Hindlimb muscle (tissue), 1 donor: ENCODE data around the gene AGFG2. TPM values are rescaled to one million over a fixed set of nuclear protein-coding genes. Genes with fewer than 3 reads are reported as not detected.
"Not testable (repeated sequence)": the region's sequence is repeated elsewhere in the genome, so short reads cannot be mapped to it uniquely, and the experiment has no call there.

Experiments used
- DNase-seq: peaks from one replicate; pipeline ENCODE4 v3.0.0-alpha.2; 2013
- polyA plus RNA-seq: library from polyadenylated mRNA; unstranded; fragments of 120-200 nt; gene quantifications from one replicate; pipeline ENCODE4 v1.2.1, GENCODE V29; 2013; ENCODE audit not compliant: insufficient read length

Gene AGFG2
- polyA plus RNA-seq, 1 donor, result 15.6 TPM

GRCh38 chr7:100520138-100520537, 18.9 kb upstream of the AGFG2 start:
- DNase-seq, result no peak

DNA sequence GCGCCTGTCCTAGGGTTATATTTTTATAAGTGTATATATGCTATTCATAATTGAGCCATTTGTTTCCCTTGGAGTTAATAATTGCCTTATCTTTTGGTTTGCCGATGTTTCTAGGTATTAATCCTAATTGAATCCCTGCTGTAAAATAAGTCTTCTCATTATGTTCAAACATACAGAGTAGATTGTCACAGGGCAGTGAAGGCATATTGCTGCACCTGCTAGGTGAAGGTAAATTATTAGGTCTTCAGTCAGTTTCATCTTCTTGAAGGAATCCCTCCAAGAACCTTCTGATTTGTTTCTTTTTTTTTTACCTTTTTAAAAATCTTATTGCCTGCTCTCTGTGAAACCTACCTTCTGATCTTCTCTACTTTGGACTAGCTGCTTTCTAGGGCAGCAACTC, 17.9 kb upstream of the AGFG2 start:
- DNase-seq, result no peak

DNA sequence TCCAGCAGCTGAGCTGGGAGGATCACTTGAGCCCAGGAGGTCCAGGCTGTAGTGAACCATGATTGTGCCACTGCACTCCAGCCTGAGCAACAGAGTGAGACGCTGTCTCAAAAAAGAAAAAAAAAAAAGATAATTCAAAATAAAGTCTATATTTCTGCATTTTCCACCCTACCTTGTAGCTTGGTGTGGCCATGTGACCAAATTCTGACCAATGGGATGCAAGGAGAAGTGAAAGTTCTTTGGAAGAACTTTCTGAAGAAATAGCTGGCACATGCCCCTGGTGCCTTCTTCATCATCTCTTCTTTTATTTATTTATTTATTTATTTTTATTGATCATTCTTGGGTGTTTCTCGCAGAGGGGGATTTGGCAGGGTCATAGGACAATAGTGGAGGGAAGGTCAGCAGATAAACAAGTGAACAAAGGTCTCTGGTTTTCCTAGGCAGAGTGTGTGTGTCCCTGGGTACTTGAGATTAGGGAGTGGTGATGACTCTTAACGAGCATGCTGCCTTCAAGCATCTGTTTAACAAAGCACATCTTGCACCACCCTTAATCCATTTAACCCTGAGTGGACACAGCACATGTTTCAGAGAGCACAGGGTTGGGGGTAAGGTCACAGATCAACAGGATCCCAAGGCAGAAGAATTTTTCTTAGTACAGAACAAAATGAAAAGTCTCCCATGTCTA, 17.0 kb upstream of the AGFG2 start:
- not testable (repeated sequence) for DNase-seq

GRCh38 chr7:100523192-100523591, 15.8 kb upstream of the AGFG2 start:
- DNase-seq, result not testable (repeated sequence)

GRCh38 chr7:100528108-100528866, 10.7 kb upstream of the AGFG2 start:
- not testable (repeated sequence) for DNase-seq

- DNase-seq, result no peak
These were observed 6.6 kb upstream of the AGFG2 start for GRCh38 chr7:100532165-100533022.

DNA sequence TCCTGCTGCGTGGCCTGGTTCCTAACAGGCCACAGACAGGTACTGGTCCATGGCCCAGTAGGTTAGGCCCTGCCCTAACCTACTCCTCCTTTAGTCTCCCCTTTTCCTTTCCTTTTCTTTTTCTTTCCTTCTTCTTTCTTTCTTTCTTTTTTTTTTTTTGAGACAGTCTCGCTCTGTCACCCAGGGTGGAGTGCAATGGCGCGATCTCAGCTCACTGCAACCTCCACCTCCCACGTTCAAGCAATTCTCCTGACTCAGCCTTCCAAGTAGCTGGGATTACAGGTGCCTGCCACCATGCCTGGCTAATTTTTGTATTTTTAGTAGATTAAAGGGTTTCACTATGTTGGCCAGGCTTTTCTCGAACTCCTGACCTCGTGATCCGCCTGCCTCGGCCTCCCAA, 3.0 kb upstream of the AGFG2 start:
- DNase-seq, result not testable (repeated sequence)

DNA sequence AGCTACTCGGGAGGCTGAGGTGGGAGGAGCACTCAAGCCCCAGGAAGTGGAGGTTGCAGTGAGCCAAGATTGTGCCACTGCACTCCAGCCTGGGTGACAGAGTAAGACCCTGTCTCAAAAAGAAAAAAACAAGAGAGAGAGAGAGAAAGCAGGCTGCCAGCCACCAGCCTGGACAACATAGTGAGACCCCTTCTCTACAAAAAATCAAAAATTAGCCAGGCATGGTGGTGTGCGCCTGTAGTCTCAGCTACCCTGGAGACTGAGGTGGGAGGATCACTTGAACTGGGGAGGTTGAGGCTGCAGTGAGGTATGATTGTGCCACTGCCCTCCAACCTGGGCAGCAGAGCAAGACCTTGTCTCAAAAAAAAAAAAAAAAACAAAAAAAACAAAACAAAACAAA, 2.3 kb upstream of the AGFG2 start:
- not testable (repeated sequence) for DNase-seq

GRCh38 chr7:100538348-100538653, 702 bp upstream of the AGFG2 start:
- DNase-seq, result no peak

DNA sequence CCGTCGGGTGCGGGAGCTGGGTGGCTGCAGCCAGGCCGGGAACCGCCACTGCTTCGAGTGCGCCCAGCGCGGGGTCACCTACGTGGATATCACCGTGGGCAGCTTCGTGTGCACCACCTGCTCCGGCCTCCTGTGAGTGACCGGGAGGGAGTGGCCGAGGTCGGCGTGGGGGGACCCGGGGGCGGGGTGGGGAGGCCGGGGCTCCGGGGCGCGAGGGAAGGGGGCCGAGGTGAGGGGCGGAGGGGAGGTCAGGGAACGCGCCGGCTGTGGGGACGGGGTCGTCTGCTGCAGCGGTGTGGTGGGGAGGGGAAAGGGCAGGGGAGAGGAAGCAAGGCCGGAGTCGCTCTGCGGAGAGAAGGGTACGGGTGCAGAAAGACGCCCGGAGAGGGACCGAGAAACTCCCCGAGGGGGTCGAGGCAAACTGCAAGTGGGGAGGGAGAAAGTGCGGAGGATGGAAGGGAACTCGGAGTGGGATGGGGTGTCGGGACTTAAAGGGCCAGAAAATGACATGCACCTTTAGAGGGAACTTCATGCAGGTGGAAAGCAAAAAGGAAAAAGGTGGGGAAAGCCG, 518 bp downstream of the AGFG2 start:
- no peak for DNase-seq

- no peak for DNase-seq
These were observed 1.2 kb downstream of the AGFG2 start for GRCh38 chr7:100540073-100540723.

GRCh38 chr7:100541309-100541708, 2.3 kb downstream of the AGFG2 start:
- not testable (repeated sequence) for DNase-seq

DNA sequence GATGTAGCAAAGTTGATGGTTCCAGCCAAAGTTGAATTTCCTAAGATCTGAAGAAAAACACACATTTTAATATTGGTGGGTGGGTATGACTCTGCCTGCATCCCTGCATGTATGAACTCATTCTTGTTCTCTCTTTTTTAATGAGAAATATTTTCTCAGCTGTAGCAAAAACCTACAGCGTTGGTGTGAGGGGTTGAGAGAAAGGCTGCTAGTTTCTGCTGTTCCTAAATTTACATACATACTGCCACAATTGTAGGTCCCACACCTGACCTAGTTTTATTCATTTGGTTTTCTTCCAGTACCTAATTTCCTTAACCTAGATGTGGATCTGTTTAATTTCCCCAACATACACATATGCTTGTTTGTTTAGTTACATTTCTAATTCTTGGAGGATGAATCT, 4.6 kb downstream of the AGFG2 start:
- DNase-seq, result no peak

GRCh38 chr7:100544386-100544785, 5.4 kb downstream of the AGFG2 start:
- no peak for DNase-seq

DNA sequence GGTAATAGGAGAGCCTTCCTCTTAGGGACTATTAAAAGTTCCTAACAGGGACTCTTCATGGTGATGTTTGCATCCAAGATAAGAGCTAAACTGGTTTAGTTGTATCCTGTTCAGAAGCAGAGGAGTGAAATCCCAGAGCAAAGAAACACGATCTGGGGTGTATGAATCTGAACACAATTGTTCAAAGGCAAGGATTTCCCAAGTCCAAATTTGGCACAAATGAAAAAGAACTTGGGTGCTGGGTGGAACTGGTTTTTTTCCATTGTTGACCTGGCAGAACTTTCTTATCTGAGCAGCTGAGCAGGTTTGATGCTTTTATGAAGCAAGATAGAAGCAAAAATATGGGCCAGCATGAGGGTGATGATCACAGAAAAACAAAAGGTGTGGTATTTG, 6.0 kb downstream of the AGFG2 start:
- DNase-seq, result no peak

- DNase-seq, result no peak
These were observed 6.5 kb downstream of the AGFG2 start for GRCh38 chr7:100545360-100546128.

DNA sequence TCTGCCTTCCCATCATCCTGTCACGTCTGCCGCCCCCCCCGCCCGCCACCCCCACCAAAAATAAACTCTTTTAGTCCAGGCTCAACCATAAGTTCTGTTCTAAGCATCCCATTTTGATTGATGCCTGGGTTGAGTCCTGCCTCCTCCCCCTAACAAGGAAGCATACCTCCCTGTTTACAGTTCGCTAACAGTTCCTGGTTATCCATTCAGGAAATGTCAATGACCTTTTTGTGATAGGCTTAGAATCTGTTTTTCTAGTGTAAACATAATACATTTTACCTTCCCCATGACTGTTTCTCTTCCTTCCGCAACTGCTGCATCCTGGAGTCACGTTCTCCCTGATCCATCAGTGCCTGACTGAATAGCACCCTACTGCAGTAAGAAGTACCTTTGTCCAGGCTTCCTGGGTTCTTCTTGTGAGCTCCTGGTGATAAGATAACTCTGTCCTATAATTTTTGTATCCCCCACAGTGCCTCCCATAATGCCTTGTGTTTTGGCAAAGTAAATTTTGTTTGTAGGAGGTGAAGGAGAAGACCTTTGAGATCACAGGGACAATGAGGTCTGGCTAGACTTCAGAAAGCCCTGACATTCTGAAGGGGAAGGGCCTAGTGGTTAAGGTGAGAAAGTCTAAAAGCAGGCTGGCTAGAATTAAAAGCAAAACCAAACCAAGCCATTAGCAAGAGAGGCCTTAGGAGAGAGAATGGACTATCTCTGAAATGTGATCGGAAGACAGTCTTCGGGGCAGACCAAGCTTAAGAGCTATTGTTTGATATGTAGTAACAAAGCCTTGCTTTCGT, 7.3 kb downstream of the AGFG2 start:
- DNase-seq, result no peak

- DNase-seq, result no peak
These were observed 8.2 kb downstream of the AGFG2 start for GRCh38 chr7:100546926-100547800.

- DNase-seq, result no peak
These were observed 8.9 kb downstream of the AGFG2 start for GRCh38 chr7:100547872-100548271.

- DNase-seq, result not testable (repeated sequence)
These were observed 9.4 kb downstream of the AGFG2 start for GRCh38 chr7:100548446-100548845.
